Neural crest cell (in vitro differentiated cells): ENCODE measurements around the gene UBE2I. TPM values are rescaled to one million over a fixed set of nuclear protein-coding genes. Genes with fewer than 3 reads are reported as not detected.
A peak's percentile ranks its signal among the peaks of the same experiment; 100 is the strongest.

ENCODE experiments used
- DNase-seq: peaks from one replicate; pipeline ENCODE4 v3.0.0; 2021; ENCODE audit warnings: low read depth, mixed read lengths, low spot score
- H3K27ac Mint-ChIP-seq: one replicate; pipeline ENCODE4 v1.8.0; 2021; ENCODE audit warnings: mild to moderate bottlenecking, mixed read lengths; ENCODE audit not compliant: unreplicated experiment
- H3K27me3 Mint-ChIP-seq: 2 replicates; pipeline ENCODE4 v1.8.0; 2021; ENCODE audit warnings: low read depth, mild to moderate bottlenecking, mixed read lengths
- H3K36me3 Mint-ChIP-seq: 2 replicates; pipeline ENCODE4 v1.8.0; 2021; ENCODE audit warnings: low read depth, mild to moderate bottlenecking, mixed read lengths
- H3K4me1 Mint-ChIP-seq: 2 replicates; pipeline ENCODE4 v1.8.0; 2021; ENCODE audit warnings: mixed read lengths
- H3K4me3 Mint-ChIP-seq: one replicate; pipeline ENCODE4 v1.8.0; 2021; ENCODE audit warnings: mild to moderate bottlenecking, mixed read lengths
- H3K9me3 Mint-ChIP-seq: 2 replicates; pipeline ENCODE4 v1.8.0; 2021; ENCODE audit warnings: mixed read lengths
- CTCF ChIP-seq: fragments of 200-600 bp; sonication (generic); conservative IDR thresholded peaks from 2 replicates; pipeline ENCODE4 v1.5.0; 2021; ENCODE audit warnings: antibody characterized with exemption, mild to moderate bottlenecking
- total RNA-seq: library from RNA; stranded (reverse); gene quantifications from 2 replicates; pipeline ENCODE4 v1.2.1, GENCODE V29; 2021

UBE2I gene
- total RNA-seq, 1 donor from 2014 or later: 301 TPM

GRCh38 chr16:1335211-1335971, 26.0 kb downstream of the UBE2I start:
- Mint-ChIP-seq H3K36me3 (no peaks in the 10 kb centered on the region), H3K27ac (no peak overlapping the region), H3K4me1 (peaks cover 12% of the 10 kb centered on the region), H3K4me3 (peak overlapping the region; percentile 54), H3K27me3 (peaks cover 54% of the 10 kb centered on the region), H3K9me3 (no peaks in the 10 kb centered on the region)
- TF ChIP-seq CTCF: no peak
- no peak for DNase-seq

- no peaks in the 10 kb centered on the region for H3K36me3 Mint-ChIP-seq
- H3K9me3 Mint-ChIP-seq: no peaks in the 10 kb centered on the region
- peaks cover 52% of the 10 kb centered on the region for H3K27me3 Mint-ChIP-seq
- no peak overlapping the region for H3K27ac Mint-ChIP-seq
- peak; percentile 58 for DNase-seq
- H3K4me1 Mint-ChIP-seq: peaks cover 12% of the 10 kb centered on the region
- peak overlapping the region; percentile 54 for H3K4me3 Mint-ChIP-seq
- no peak for TF ChIP-seq CTCF
These were observed 26.6 kb downstream of the UBE2I start for GRCh38 chr16:1335996-1336395.

GRCh38 chr16:1336619-1337018, 27.2 kb downstream of the UBE2I start:
- Mint-ChIP-seq H3K9me3 (no peaks in the 10 kb centered on the region), H3K4me1 (peaks cover 7% of the 10 kb centered on the region), H3K27ac (no peak overlapping the region), H3K27me3 (peaks cover 47% of the 10 kb centered on the region), H3K36me3 (no peaks in the 10 kb centered on the region), H3K4me3 (no peak overlapping the region)
- no peak for TF ChIP-seq CTCF
- DNase-seq: no peak

- H3K36me3 Mint-ChIP-seq: no peaks in the 10 kb centered on the region
- H3K27ac Mint-ChIP-seq: no peak overlapping the region
- no peaks in the 10 kb centered on the region for H3K9me3 Mint-ChIP-seq
- H3K4me3 Mint-ChIP-seq: no peak overlapping the region
- DNase-seq: no peak
- TF ChIP-seq CTCF: no peak
- peaks cover 38% of the 10 kb centered on the region for H3K27me3 Mint-ChIP-seq
- H3K4me1 Mint-ChIP-seq: peaks cover 5% of the 10 kb centered on the region
These were observed 28.1 kb downstream of the UBE2I start for GRCh38 chr16:1337486-1337885.

- peaks cover 41% of the 10 kb centered on the region for H3K27me3 Mint-ChIP-seq
- peak; percentile 46 for DNase-seq
- no peak overlapping the region for H3K27ac Mint-ChIP-seq
- peak; percentile 60 for TF ChIP-seq CTCF
- no peaks in the 10 kb centered on the region for H3K36me3 Mint-ChIP-seq
- H3K4me1 Mint-ChIP-seq: peaks cover 10% of the 10 kb centered on the region
- no peak overlapping the region for H3K4me3 Mint-ChIP-seq
- H3K9me3 Mint-ChIP-seq: no peaks in the 10 kb centered on the region
These were observed 28.8 kb downstream of the UBE2I start for GRCh38 chr16:1338119-1338730.
